T-helper 1 cell treated with Interleukin-12 subunit alpha and Interleukin-12 subunit beta and Interleukin-4 antibody, amounts not matched to agents 30 μg/mL and 1 μg/mL, for 36 hours (primary cell): ENCODE measurements around the gene NEDD4.
"Not testable (repeated sequence)": the region's sequence is repeated elsewhere in the genome, so short reads cannot be mapped to it uniquely, and the experiment has no call there.

Experiments
- H3K27ac Mint-ChIP-seq: one replicate; pipeline ENCODE4 v1.8.0; 2021; ENCODE audit warnings: mild to moderate bottlenecking, mixed read lengths
- H3K27me3 Mint-ChIP-seq: one replicate; pipeline ENCODE4 v1.8.0; 2021; ENCODE audit warnings: low read depth, mixed read lengths
- H3K36me3 Mint-ChIP-seq: one replicate; pipeline ENCODE4 v1.8.0; 2021; ENCODE audit warnings: low read depth, mixed read lengths
- H3K4me1 Mint-ChIP-seq: one replicate; pipeline ENCODE4 v1.8.0; 2021; ENCODE audit warnings: low read depth, mixed read lengths
- H3K4me3 Mint-ChIP-seq: one replicate; pipeline ENCODE4 v1.8.0; 2021; ENCODE audit warnings: mild to moderate bottlenecking, moderate library complexity, mixed read lengths
- H3K9me3 Mint-ChIP-seq: one replicate; pipeline ENCODE4 v1.8.0; 2021; ENCODE audit warnings: mixed read lengths

NEDD4 gene

DNA sequence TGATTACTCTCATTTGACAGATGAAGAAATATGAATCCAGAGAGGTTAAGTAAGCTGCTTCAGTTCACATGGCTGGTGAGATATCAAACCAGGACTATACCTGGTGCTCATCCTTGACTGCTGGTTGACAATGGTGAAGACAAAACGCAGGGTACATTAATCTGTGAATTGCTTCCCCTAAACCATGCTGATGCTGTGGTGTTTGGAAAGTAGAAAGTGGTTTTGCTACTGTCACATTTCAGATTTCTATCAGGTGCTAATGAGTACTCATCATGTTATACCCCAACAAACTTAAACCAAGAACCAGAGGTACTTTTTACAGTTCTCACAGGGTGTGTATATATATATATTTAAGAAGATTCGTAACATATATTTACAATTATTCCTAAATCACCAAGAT is 165.5 kb downstream of the NEDD4 start:
- H3K36me3 Mint-ChIP-seq, result no peaks in the 10 kb centered on the region
- H3K27me3 Mint-ChIP-seq, result no peaks in the 10 kb centered on the region
- H3K9me3 Mint-ChIP-seq, result no peaks in the 10 kb centered on the region
- H3K27ac Mint-ChIP-seq, result no peak overlapping the region
- no peak overlapping the region for H3K4me3 Mint-ChIP-seq
- peaks cover 20% of the 10 kb centered on the region for H3K4me1 Mint-ChIP-seq

DNA sequence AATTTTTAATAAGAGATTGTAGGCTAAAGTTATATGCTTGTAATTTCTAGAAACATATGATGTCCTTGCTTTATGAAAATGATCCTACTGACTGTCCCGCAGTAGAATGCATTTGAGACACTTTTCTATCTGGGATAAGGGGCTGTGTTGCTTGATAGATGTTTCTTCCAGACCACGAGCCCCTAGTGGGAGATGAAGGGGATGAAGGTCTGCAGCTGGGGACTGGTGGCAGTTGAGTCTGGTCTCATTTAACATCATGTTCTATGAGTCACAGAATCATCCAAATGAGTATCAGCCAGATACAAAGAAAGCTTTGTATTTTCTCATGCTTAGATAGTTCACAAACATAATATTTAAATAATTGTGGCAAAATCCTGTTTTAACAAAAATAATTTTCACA is 166.2 kb downstream of the NEDD4 start:
- no peak overlapping the region for H3K27ac Mint-ChIP-seq
- H3K4me1 Mint-ChIP-seq, result peaks cover 20% of the 10 kb centered on the region
- no peak overlapping the region for H3K4me3 Mint-ChIP-seq
- no peaks in the 10 kb centered on the region for H3K36me3 Mint-ChIP-seq
- no peaks in the 10 kb centered on the region for H3K27me3 Mint-ChIP-seq
- peaks cover 1% of the 10 kb centered on the region for H3K9me3 Mint-ChIP-seq

DNA sequence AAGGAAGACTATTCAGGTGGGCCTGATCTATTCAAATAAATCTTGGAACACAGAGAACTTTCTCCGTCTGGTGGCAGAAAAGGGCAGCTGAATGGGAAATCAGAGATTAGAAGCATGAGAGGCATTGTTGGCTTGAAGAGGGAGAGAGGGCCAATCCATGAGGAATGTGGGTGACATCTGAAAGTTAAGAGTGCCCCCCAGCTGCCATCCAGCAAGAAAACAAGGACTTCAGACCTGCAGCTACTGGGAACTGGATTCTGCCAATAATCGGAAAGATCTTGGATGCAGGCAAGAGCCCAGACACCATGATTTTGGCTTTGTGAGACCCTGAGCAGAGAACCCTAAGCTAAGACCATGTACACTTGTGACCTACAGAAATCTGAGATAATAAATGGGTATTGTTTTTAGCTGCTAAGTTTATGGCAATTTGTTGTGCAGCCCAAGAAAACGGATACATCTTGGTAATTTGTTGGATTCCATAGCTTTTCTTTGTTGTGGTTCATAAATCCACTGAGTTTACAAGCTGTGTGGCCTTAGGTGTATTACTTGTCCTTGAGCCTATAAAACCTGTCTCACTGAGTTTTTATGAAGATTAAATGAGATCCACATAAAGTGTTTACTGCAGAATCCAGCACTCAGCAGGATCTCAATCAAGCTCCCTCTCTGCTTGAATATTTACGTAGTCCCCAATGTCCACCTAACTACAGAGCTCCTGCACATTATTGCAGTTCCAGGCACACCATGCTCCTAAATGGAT is 168.4 kb downstream of the NEDD4 start:
- H3K27me3 Mint-ChIP-seq, result no peaks in the 10 kb centered on the region
- H3K4me3 Mint-ChIP-seq, result no peak overlapping the region
- H3K27ac Mint-ChIP-seq, result no peak overlapping the region
- peaks cover 12% of the 10 kb centered on the region for H3K4me1 Mint-ChIP-seq
- no peaks in the 10 kb centered on the region for H3K36me3 Mint-ChIP-seq
- H3K9me3 Mint-ChIP-seq, result peaks cover 2% of the 10 kb centered on the region

DNA sequence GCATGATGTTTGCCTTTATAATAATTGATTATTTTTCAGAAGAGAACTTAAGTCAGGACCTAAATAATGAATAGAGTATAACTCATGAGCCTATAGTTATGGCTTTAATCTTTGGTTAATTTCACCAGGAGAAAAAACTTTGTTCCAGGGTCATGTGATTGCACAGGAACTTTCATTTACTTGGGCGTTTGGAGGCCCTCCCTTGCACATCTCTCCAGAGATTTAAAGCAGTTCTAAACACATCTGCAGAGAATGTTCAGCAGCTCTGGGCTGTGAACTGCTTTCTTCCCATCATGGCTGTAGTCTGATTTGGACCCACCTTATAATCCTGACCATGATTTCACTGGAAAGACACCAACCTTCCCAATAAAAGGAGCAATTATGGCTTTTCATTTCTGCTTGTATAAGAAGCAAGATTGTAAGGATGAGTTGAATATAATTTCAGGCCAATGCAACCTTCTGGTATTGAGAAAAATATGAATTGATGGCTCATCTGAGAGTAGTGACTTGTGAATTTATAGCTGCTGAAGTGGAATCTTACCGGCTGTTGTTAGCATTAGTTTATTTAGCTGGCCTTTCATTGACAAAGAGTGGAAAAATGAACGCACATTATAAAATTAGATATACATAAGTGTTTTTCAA is 169.6 kb downstream of the NEDD4 start:
- no peaks in the 10 kb centered on the region for H3K36me3 Mint-ChIP-seq
- no peaks in the 10 kb centered on the region for H3K27me3 Mint-ChIP-seq
- H3K9me3 Mint-ChIP-seq, result peaks cover 2% of the 10 kb centered on the region
- H3K27ac Mint-ChIP-seq, result no peak overlapping the region
- H3K4me3 Mint-ChIP-seq, result no peak overlapping the region
- peaks cover 3% of the 10 kb centered on the region for H3K4me1 Mint-ChIP-seq

DNA sequence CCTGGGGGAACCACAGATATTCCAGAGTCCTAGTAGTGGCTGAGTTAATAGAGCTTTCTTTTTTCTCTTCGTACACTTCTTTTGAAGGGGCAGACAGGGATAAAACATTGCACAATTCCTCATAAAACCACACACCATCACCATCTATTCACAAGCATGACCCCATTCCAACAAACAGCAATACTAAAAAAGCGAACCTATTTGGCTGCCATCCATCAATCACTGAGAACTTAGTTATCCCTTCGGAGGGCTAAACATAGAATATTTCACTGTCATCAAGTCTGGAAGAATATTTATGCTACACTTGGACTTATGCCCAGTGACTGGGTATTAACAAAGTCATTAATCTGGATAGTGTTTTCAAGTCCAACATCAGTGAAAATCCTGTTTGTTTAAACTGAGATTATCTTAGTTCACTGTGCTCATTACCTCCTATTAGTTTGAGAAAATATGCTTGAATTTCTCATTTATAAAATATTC is 170.2 kb downstream of the NEDD4 start:
- H3K4me1 Mint-ChIP-seq, result peaks cover 2% of the 10 kb centered on the region
- no peak overlapping the region for H3K4me3 Mint-ChIP-seq
- no peak overlapping the region for H3K27ac Mint-ChIP-seq
- H3K9me3 Mint-ChIP-seq, result peaks cover 2% of the 10 kb centered on the region
- no peaks in the 10 kb centered on the region for H3K27me3 Mint-ChIP-seq
- H3K36me3 Mint-ChIP-seq, result no peaks in the 10 kb centered on the region

DNA sequence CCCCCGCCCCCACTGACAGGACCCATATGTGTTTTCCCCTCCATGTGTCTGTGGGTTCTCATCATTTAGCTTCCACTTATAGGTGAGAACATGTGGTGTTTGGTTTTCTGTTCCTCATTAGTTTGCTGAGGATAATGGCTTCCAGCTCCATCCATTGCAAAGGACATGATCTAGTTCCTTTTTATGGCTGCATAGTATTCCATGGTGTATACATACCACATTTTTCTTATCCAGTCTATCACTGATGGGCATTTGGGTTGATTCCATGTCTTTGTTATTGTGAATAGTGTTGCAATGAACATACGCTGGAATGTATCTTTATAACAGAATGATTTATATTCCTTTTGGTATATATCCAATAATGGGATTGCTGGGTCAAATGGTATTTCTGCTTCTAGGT is 171.7 kb downstream of the NEDD4 start:
- not testable (repeated sequence) for H3K27ac Mint-ChIP-seq, H3K4me1 Mint-ChIP-seq, H3K9me3 Mint-ChIP-seq

DNA sequence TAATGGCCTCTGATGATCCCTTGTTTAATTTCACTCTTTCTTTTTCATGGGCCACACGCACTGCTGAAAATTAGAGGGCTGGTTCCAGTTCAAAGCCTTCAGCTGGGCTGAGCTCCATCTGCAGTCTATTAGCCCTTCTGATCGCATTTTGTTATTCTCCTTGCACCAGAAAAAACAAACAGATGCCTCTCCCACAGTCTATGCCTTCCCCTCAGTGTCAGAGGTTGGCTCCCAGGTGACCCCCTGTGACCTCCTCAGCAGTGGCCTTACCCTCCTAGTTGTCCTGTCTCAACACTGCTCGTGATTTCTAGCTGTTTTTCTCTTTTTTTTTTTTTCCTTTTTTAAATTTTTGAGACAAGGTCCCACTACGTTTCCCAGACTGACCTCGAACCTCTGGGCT is 173.4 kb downstream of the NEDD4 start:
- H3K27me3 Mint-ChIP-seq, result no peaks in the 10 kb centered on the region
- H3K36me3 Mint-ChIP-seq, result no peaks in the 10 kb centered on the region
- H3K9me3 Mint-ChIP-seq, result peaks cover 2% of the 10 kb centered on the region
- no peak overlapping the region for H3K27ac Mint-ChIP-seq
- H3K4me3 Mint-ChIP-seq, result no peak overlapping the region
- no peaks in the 10 kb centered on the region for H3K4me1 Mint-ChIP-seq

More for the DNA sequence above, 171.7 kb downstream of the NEDD4 start:
- not testable (repeated sequence) for H3K36me3 Mint-ChIP-seq, H3K4me3 Mint-ChIP-seq, H3K27me3 Mint-ChIP-seq

DNA sequence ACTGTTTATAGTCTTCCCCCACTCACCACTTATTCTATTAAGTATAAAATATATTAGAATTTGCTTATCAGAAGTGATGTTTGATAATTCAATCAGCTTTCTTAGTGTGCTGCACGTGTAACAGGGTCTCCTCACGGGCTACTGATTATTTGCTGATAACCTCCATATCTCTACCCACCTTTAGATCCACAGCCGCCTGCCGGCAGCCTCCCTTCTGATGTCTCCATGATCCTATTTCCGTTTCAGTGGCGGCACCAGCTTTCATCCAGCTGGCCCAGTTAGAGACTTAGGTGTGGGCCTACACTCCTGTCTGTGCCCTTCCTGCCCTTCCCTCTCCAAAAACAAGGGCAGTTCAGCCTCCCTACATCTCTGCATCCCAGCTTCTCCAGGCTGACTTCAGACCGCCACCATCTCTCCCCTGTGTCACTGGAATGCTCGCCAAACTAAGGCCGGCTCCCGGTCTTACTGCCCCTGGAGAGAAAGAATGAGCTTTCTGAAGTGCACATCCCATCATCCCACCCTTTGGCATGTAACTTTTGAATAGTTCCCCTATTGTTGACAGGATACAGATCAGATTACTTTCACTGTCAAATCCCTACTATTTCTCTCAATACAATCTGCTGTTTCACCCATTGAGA is 173.9 kb downstream of the NEDD4 start:
- Mint-ChIP-seq H3K27ac (no peak overlapping the region), H3K36me3 (no peaks in the 10 kb centered on the region), H3K27me3 (no peaks in the 10 kb centered on the region), H3K4me1 (no peaks in the 10 kb centered on the region), H3K4me3 (no peak overlapping the region), H3K9me3 (peaks cover 2% of the 10 kb centered on the region)

DNA sequence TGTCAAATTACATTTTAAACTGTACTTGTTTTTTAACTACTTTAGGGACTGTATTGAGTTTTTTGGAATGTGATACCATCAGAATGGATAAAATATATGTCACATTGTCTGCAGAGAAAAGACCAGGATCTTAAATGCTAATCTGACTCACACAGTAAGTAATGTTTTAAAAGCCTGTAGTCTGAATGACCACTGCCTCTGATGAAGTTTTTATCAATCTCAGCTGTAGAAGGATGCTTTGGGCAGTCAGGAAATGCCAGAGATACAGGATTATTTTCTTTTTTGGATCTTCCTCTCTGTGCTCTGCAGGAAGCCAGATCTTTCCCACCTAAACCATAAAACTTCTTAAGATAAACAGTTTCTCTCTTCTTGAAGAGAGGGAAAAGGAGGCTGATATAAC is 177.4 kb downstream of the NEDD4 start:
- Mint-ChIP-seq H3K4me1 (no peaks in the 10 kb centered on the region), H3K9me3 (no peaks in the 10 kb centered on the region), H3K36me3 (no peaks in the 10 kb centered on the region), H3K4me3 (no peak overlapping the region), H3K27ac (no peak overlapping the region), H3K27me3 (no peaks in the 10 kb centered on the region)

DNA sequence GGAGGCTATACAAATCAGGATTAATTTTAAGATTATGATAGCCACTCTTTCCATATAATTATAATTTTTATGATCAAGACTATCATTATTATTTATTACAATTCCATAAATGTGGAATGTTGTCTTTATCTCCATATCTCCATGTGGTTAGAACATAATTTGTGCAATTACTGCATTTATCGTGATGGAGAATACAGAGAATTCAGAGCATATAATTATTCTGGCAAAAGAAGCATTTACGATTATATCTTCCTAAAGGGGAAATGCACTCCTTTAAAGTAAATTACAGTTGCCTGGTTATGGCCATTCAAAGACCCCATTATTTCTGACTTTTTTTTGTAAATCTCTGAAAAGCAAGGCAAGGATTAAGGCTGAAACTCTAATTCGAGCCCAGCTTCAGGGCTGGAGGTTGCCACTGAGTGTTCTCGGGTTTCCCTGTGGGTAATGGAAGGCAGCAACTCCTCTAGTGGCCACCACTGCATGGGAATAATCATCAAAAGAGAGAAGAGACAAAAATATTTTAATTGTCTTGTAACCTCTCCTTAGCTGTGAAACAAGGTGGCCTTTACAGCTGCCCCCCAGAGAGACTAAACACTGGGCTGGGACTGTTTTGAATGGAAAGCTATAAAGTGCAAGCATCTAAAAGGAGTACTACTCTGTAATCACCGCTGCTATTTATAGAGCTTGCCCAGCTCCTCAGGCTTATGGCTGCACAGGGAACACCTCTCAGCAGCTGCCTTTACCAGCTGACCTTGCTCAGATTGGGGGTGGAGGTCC is 190.6 kb downstream of the NEDD4 start:
- no peak overlapping the region for H3K4me3 Mint-ChIP-seq
- no peaks in the 10 kb centered on the region for H3K9me3 Mint-ChIP-seq
- peaks cover 2% of the 10 kb centered on the region for H3K4me1 Mint-ChIP-seq
- no peak overlapping the region for H3K27ac Mint-ChIP-seq
- H3K36me3 Mint-ChIP-seq, result no peaks in the 10 kb centered on the region
- H3K27me3 Mint-ChIP-seq, result peaks cover 19% of the 10 kb centered on the region

DNA sequence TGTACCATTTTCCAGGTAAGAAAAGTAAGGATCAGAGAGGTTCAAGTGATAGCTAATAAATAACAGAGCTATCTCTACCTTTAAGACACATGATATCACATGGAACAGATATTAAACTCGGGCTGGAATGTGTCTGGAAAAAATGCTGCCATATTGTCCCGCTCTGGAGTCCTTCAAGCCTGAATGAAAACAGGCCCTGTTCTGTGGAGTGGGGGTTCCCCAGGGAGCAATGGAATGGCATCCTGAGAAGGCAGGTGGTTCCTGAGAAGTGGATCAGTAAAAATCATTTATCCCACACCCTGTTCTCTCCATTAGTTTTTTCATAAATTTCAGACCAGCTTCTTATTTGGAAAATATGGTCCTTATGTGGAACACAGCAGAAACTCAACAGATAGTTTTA is 193.2 kb downstream of the NEDD4 start:
- H3K27me3 Mint-ChIP-seq, result peaks cover 21% of the 10 kb centered on the region
- no peak overlapping the region for H3K27ac Mint-ChIP-seq
- no peak overlapping the region for H3K4me3 Mint-ChIP-seq
- H3K4me1 Mint-ChIP-seq, result peaks cover 2% of the 10 kb centered on the region
- no peaks in the 10 kb centered on the region for H3K9me3 Mint-ChIP-seq
- H3K36me3 Mint-ChIP-seq, result no peaks in the 10 kb centered on the region

DNA sequence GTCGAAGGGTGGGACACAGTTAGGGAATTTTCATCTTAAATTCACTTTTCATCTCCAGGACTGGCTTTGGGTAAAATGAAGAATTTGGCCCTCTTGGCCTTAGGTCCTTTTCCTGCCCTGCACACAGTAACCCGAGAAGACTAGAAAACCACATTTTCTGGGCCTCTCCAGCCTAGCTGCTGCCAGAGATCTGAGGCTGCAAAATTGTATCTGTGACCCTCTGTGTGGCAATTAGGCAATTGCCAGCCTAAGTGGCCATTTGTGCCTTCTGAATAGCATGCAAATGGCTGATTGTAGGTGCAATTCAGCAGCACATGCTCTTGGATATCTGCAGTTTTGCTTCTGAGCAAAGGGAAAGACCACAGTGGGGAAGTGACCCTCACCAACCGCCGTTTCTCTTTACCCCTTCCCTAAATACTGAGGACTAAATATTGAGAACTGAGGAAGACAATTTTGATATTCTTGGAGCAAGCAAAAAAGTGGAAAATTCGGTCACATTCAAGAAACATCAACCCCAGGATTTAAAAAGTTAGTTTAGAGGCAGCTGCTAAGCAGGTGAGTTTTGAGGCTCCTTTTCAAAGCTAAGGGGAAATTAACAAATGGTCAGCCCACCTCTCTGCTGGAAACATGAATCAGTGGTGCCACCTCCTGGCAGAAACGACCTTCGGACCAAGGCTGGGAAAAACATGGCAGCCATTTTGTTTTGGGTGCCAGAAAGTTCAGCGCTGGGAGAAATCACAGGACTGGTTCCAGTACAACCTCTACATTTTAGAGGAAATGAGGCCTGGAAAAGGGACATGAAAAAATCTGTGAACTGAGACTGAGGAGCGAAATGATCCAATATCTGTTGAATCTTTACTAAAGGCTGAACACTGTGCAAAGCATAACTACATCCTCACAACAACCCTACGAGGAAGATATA is 193.9 kb downstream of the NEDD4 start:
- H3K27ac Mint-ChIP-seq, result no peak overlapping the region
- peaks cover 2% of the 10 kb centered on the region for H3K4me1 Mint-ChIP-seq
- H3K4me3 Mint-ChIP-seq, result no peak overlapping the region
- H3K36me3 Mint-ChIP-seq, result no peaks in the 10 kb centered on the region
- H3K9me3 Mint-ChIP-seq, result peaks cover 4% of the 10 kb centered on the region
- peaks cover 14% of the 10 kb centered on the region for H3K27me3 Mint-ChIP-seq

DNA sequence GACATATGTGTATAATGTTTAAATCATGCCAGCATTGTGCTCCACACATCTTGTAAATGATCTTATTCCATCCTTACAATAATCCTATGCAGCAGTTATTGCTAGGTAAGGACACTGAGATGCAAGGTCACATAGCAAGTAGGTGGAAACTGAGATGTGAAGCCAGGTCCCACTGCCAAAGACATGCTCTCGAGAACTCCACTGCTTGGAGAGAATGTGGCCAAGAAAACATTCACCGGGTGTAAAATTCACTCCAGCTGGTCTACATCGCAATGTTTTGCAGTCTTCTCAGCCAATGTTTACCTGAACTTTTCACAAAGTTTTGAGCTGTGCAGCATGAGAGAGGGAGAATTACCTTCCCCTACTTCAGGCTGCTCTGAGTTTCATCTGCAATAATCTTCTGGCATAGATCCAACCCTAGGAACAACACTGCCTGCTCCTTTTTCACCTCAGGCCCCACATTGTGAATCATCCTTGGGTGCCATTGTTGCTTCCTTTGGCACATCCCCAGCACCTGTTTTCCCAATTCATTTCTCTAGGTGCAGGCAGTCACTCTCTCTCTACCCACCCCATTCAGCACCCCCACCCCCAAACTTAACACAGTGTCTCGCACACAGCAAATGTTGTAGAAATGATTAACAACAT is 197.0 kb downstream of the NEDD4 start:
- Mint-ChIP-seq H3K9me3 (peaks cover 8% of the 10 kb centered on the region), H3K27ac (no peak overlapping the region), H3K4me3 (no peak overlapping the region), H3K36me3 (no peaks in the 10 kb centered on the region), H3K27me3 (peaks cover 13% of the 10 kb centered on the region), H3K4me1 (peaks cover 2% of the 10 kb centered on the region)
